ENCODE data around the gene ELF1.
A peak's percentile ranks its signal among the peaks of the same experiment; 100 is the strongest.

The ELF1 gene

DNA sequence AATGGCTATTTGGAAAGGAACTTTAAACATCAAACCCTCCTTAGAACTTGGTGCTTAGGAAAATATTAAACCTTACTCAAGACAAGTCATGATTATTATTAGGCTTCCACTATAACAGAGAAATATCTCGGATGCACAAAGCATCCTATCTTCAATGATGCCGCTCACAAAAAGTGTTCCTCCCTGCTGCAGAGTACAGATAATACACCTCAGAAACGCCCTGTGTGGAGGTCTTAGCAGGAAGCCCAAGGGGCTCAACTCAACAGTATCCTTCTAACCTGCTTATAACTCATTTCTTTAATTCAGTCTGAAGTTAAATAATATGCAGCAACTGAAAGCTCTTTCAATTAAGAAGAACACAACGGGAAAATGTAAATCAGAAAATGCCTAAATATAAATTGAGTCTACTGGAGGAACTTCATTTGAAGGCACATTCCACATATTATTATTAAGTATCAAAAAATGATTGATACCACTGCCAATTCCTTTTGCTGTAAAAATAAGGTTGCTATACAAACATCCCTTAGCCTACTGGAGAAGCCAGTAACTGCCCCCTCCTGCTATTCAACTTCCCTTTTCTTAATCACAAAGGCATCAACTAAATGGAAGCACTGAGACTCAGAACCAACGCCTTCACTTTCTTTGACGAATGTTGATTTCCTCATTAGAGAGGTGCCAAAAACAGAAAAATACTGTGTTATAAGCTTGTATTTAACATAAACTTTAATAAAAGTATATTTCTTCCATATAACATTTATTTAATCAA, 12.0 kb downstream of the ELF1 start:
- Histone ChIP-seq H3K9me3 (ENCODE audit: low read depth, low read length) (no peaks in the 10 kb centered on the region), H3K27ac (no peak overlapping the region), H3K9ac (ENCODE audit: insufficient read length) (no peak overlapping the region), H3K4me3 (no peak overlapping the region), H3K36me3 (ENCODE audit: insufficient read depth, low read length) (0 out of 2 replicates have a peak, but pooled peaks cover 4% of the 10 kb centered on the region)
- DNase-seq (ENCODE audit: low read depth, low spot score): no peak
- TF ChIP-seq POLR2AphosphoS5 (IDR thresholded peaks at IDR 0.05; ENCODE audit: borderline replicate concordance, low read depth, low read length) (no peak), EZH2 (IDR thresholded peaks at IDR 0.05) (no peak), FOXP2 (optimal IDR thresholded peaks at IDR 0.05; ENCODE audit: control extremely low read depth, extremely low read length, insufficient read depth) (no peak)

DNA sequence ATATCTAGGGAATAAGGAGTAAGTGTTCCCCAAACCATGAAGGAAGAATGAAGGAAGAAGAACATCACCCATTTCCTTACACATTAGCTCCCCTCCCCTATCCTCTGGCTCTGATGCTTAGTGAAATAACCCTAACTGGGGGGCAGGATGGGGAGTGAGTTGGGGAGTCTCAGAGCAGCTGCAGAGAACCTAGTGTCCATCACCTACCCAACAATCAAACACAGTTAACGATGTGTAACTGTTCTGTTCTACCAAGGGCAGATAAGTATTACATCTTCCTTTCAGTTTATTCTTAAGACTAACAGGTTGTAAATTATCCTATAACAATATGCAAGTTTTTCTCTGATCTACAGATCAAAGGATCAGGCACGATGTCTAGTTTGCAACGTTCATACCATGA, 12.8 kb downstream of the ELF1 start:
- DNase-seq (ENCODE audit: low read depth, low spot score): no peak
- H3K9me3 ChIP-seq (ENCODE audit: low read depth, low read length): no peaks in the 10 kb centered on the region
- no peak overlapping the region for H3K4me3 ChIP-seq
- no peak overlapping the region for H3K27ac ChIP-seq
- TF ChIP-seq POLR2AphosphoS5 (IDR thresholded peaks at IDR 0.05; ENCODE audit: borderline replicate concordance, low read depth, low read length) (no peak), EZH2 (IDR thresholded peaks at IDR 0.05) (no peak), FOXP2 (optimal IDR thresholded peaks at IDR 0.05; ENCODE audit: control extremely low read depth, extremely low read length, insufficient read depth) (no peak)
- 0 out of 2 replicates have a peak, but pooled peaks cover 4% of the 10 kb centered on the region for H3K36me3 ChIP-seq (ENCODE audit: insufficient read depth, low read length)
- H3K9ac ChIP-seq (ENCODE audit: insufficient read length): no peak overlapping the region

DNA sequence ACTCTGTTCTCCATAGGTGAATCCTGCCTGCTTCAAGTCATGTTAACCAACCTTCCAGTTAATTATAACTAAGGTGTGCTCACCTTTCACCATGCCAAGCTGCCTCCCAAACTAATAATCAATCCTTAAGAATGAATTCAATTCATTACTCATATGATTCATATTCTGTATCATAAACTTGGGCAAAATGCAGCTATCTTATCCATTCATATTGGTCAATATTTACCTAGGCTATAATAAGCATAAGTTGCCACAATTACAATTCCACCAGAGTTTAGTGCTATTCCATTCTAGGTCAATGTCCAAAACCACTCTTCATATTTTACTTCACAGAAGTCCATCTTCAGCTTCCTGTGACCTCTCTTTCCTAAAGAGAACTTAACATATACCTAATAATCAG, 13.4 kb downstream of the ELF1 start:
- Histone ChIP-seq H3K27ac (peak overlapping the region; percentile 82; the same call in 1 of the 2 replicates), H3K36me3 (ENCODE audit: insufficient read depth, low read length) (0 out of 2 replicates have a peak, but pooled peaks cover 4% of the 10 kb centered on the region), H3K9me3 (ENCODE audit: low read depth, low read length) (no peaks in the 10 kb centered on the region), H3K9ac (ENCODE audit: insufficient read length) (no peak overlapping the region), H3K4me3 (no peak overlapping the region)
- DNase-seq (ENCODE audit: low read depth, low spot score): no peak
- TF ChIP-seq EZH2 (IDR thresholded peaks at IDR 0.05) (no peak), POLR2AphosphoS5 (IDR thresholded peaks at IDR 0.05; ENCODE audit: borderline replicate concordance, low read depth, low read length) (no peak), FOXP2 (optimal IDR thresholded peaks at IDR 0.05; ENCODE audit: control extremely low read depth, extremely low read length, insufficient read depth) (no peak)

DNA sequence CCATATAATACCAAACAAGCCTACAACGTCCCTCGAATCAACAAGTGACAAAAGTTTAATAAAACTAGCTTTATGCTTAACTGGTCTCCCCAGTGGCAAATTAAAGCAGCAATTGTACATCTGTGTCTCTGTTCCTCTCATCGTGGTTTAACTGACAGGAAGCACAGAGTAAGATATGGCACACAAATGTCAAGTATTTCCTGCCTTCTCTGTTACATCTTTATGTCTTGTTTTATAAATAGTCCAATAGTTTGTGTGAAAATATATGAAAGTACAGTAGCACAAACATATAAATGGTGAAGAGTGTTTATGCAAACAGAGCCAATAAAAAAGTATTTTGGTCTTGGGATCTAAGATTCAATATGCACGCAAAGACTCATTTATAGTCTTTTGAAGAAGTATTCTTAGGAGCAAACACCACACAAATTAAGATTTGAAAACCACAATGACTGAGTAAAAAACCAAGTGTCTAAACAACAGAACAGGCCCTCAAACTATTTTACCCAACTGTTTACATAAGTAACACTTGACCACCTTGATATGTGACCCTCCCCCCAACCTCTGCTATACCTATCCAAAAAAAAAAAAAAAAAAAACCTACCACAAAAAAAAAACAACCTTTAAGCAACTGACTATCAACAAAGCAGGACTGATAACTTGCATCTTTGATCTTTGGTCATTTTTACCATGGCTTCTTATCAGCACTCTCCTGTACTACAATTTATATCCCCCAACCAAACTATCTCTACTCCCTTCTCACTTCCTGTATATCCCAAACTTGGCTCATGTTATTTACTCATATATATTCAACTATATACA, 14.0 kb downstream of the ELF1 start:
- Histone ChIP-seq H3K36me3 (ENCODE audit: insufficient read depth, low read length) (0 out of 2 replicates have a peak, but pooled peaks cover 4% of the 10 kb centered on the region), H3K9ac (ENCODE audit: insufficient read length) (no peak overlapping the region), H3K27ac (peak overlapping the region; percentile 82), H3K9me3 (ENCODE audit: low read depth, low read length) (no peaks in the 10 kb centered on the region), H3K4me3 (peak overlapping the region; percentile 65)
- TF ChIP-seq POLR2AphosphoS5 (IDR thresholded peaks at IDR 0.05; ENCODE audit: borderline replicate concordance, low read depth, low read length): peak; percentile 25; the same call in 1 of the 2 replicates
- no peak for TF ChIP-seq EZH2 (IDR thresholded peaks at IDR 0.05)
- no peak for DNase-seq (ENCODE audit: low read depth, low spot score)

DNA sequence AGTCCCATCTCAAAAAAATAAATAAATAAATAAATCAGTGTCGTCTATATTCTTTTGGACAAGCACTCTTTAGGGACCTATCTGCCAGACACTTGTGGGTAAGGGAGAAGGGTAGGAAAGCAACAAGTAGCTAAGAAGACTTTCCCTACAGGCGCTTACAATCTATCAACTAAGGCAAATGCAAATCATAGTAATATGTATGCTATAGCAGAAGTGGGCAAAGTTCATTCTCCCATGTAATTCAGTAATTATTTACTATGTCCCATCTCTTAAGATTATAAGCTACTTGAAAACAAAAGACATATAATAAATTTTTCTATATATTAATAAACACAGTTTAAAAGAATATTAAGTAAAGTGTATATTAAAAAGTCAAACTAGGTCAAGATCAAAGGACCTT, 16.5 kb downstream of the ELF1 start:
- H3K27ac ChIP-seq: no peak overlapping the region
- TF ChIP-seq POLR2AphosphoS5 (IDR thresholded peaks at IDR 0.05; ENCODE audit: borderline replicate concordance, low read depth, low read length): no peak
- TF ChIP-seq EZH2 (IDR thresholded peaks at IDR 0.05): no peak
- TF ChIP-seq FOXP2 (optimal IDR thresholded peaks at IDR 0.05; ENCODE audit: control extremely low read depth, extremely low read length, insufficient read depth): no peak
- no peak overlapping the region for H3K4me3 ChIP-seq
- H3K36me3 ChIP-seq (ENCODE audit: insufficient read depth, low read length): no peaks in the 10 kb centered on the region
- no peak overlapping the region for H3K9ac ChIP-seq (ENCODE audit: insufficient read length)
- H3K9me3 ChIP-seq (ENCODE audit: low read depth, low read length): no peaks in the 10 kb centered on the region
- no peak for DNase-seq (ENCODE audit: low read depth, low spot score)

DNA sequence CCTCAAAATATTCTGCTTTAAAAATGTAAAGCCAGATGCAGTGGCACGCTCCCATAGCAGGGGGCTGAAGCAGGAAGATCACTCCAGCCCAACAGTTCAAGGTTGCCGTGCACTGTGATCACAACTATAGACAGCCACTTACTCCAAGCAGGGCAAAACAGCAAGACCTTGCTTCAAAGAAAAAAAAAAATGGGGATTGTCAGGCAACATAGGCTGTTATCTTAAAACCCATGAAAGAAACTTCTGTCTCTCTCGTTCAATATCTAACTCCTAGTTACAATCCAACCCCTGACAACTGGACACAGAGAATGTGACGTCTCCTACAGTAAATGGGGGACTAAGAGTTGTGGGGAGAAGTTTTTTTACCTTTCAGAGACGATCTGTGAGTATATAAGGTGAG, 17.4 kb downstream of the ELF1 start:
- Histone ChIP-seq H3K36me3 (ENCODE audit: insufficient read depth, low read length) (no peaks in the 10 kb centered on the region), H3K27ac (no peak overlapping the region), H3K4me3 (no peak overlapping the region), H3K9me3 (ENCODE audit: low read depth, low read length) (no peaks in the 10 kb centered on the region), H3K9ac (ENCODE audit: insufficient read length) (no peak overlapping the region)
- no peak for TF ChIP-seq FOXP2 (optimal IDR thresholded peaks at IDR 0.05; ENCODE audit: control extremely low read depth, extremely low read length, insufficient read depth)
- TF ChIP-seq EZH2 (IDR thresholded peaks at IDR 0.05): no peak
- no peak for TF ChIP-seq POLR2AphosphoS5 (IDR thresholded peaks at IDR 0.05; ENCODE audit: borderline replicate concordance, low read depth, low read length)
- no peak for DNase-seq (ENCODE audit: low read depth, low spot score)

GRCh38 chr13:40999416-40999815, 19.7 kb downstream of the ELF1 start:
- H3K4me3 ChIP-seq: no peak overlapping the region
- no peak for DNase-seq (ENCODE audit: low read depth, low spot score)
- no peaks in the 10 kb centered on the region for H3K36me3 ChIP-seq (ENCODE audit: insufficient read depth, low read length)
- H3K9me3 ChIP-seq (ENCODE audit: low read depth, low read length): no peaks in the 10 kb centered on the region
- H3K27ac ChIP-seq: no peak overlapping the region
- TF ChIP-seq POLR2AphosphoS5 (IDR thresholded peaks at IDR 0.05; ENCODE audit: borderline replicate concordance, low read depth, low read length): no peak
- no peak for TF ChIP-seq EZH2 (IDR thresholded peaks at IDR 0.05)
- no peak for TF ChIP-seq FOXP2 (optimal IDR thresholded peaks at IDR 0.05; ENCODE audit: control extremely low read depth, extremely low read length, insufficient read depth)
- H3K9ac ChIP-seq (ENCODE audit: insufficient read length): no peak overlapping the region

- no peak for TF ChIP-seq POLR2AphosphoS5 (IDR thresholded peaks at IDR 0.05; ENCODE audit: borderline replicate concordance, low read depth, low read length)
- TF ChIP-seq FOXP2 (optimal IDR thresholded peaks at IDR 0.05; ENCODE audit: control extremely low read depth, extremely low read length, insufficient read depth): no peak
- no peak for TF ChIP-seq EZH2 (IDR thresholded peaks at IDR 0.05)
- Histone ChIP-seq H3K9me3 (ENCODE audit: low read depth, low read length) (no peaks in the 10 kb centered on the region), H3K36me3 (ENCODE audit: insufficient read depth, low read length) (no peaks in the 10 kb centered on the region), H3K4me3 (no peak overlapping the region), H3K27ac (no peak overlapping the region), H3K9ac (ENCODE audit: insufficient read length) (no peak overlapping the region)
- no peak for DNase-seq (ENCODE audit: low read depth, low spot score)
Measured at GRCh38 chr13:40996426-40997092, 22.6 kb downstream of the ELF1 start.
